Left hindlimb (tissue), 1 donor: ENCODE data around the gene HCAR3.
"Not testable (repeated sequence)": the region's sequence is repeated elsewhere in the genome, so short reads cannot be mapped to it uniquely, and the experiment has no call there.

Source experiments
- DNase-seq: peaks from one replicate; pipeline ENCODE4 v3.0.0-alpha.2; 2018

The HCAR3 gene

GRCh38 chr12:122716658-122717057 lies at the start of gene HCAR3:
Gene HCAR3 (minus strand): TSS chr12:122716811. CDS start chr12:122716737, 74 bp downstream.
- not testable (repeated sequence) for DNase-seq

- no peak for DNase-seq
These were observed 41.0 kb upstream of the HCAR3 start for GRCh38 chr12:122757568-122757967.

DNA sequence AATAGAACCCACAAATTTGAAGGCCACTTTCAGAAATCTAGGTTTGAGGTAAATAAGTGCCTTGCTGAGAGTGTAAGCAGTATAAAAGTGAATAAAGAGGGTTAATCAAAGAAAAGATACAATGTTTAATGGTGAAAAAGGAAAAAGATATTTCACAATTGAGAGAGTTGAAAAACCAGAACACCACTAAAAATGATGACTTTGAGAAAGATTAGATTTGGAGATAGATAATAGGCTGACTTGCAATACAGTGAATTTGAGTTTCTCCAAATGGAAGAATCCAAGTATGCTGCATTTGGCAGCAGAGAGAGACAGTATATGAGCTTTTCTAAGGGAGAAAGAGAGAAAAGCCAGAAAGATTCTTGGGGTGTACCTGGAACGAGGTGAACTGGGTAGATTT lies 38.2 kb upstream of the HCAR3 start:
- no peak for DNase-seq

- no peak for DNase-seq
These were observed 36.7 kb upstream of the HCAR3 start for GRCh38 chr12:122753319-122753650.

DNA sequence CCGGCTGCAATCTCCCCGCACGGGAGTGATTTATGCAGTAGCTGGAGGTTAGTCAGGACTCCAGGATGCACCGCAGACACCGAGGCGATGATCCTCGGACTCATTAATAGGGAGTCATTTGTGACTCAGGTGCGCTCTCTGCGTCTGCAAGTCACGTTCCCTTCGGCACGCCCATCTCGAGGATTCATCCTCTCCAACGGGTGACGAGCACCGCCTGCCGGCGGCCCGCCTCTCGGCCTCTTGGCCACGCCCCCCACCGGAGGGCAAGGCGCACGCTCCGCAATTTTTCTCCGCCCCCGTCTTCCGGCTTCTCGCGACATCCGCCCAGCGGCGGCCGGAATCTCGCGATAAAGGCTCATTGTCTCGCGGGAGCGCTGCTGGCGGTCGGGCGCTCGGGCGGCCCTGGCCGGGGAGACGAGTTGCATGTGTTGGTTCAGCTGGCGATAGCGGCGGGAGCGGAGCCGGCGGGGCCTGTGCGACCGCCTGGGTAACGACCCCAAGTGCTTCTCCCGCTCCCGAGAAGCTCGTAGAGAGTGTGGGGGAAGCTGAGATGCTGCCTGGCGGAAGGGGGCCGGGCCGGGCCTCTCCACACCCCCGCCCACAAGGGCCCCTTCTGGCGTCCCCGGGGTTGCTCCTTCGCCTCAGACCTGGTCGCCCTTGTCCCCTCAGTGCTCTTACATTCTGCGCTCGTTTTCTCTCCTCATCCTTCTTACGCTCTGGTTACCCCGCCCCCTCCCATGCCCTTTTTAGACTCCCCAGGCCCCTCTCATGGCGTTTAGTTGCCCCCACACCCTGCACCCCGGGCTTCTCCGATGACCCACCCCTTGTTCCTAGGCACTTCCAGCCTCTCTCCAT lies 36.1 kb upstream of the HCAR3 start, which contains the start of gene DENR:
DENR (plus strand) TSS at position 361 of the 855 bp plus-strand sequence. CDS start 878 bp downstream, outside the sequence.
- DNase-seq, result peak; percentile 98

DNA sequence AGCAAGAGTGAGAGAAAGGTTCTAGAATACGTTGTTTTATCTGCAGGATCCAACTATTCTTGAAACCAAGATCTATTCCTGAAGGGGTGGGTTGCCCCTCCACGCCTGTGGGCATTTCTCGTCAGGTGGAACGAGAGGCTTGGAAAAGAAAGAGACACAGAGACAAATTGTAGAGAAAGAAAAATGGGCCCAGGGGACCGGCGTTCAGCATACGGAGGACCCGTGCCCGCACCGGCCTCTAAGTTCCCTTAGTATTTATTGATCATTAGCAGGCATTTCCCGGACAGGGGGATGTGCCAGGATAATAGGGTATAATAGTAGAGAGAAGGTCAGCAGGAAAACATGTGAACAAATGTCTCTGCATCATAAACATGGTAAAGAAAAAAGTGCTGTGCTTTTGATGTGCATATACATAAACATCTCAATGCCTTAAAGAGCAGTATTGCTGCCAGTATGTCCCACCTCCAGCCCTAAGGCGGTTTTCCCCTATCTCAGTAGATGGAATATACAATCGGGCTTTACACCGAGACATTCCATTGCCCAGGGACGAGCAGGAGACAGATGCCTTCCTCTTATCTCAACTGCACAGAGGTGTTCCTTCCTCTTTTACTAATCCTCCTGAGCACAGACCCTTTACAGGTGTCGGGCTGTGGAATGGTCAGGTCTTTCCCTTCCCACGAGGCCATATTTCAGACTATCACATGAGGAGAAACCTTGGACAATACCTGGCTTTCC lies 34.3 kb upstream of the HCAR3 start:
- not testable (repeated sequence) for DNase-seq

- no peak for DNase-seq
These were observed 33.1 kb upstream of the HCAR3 start for GRCh38 chr12:122749569-122750332.

DNA sequence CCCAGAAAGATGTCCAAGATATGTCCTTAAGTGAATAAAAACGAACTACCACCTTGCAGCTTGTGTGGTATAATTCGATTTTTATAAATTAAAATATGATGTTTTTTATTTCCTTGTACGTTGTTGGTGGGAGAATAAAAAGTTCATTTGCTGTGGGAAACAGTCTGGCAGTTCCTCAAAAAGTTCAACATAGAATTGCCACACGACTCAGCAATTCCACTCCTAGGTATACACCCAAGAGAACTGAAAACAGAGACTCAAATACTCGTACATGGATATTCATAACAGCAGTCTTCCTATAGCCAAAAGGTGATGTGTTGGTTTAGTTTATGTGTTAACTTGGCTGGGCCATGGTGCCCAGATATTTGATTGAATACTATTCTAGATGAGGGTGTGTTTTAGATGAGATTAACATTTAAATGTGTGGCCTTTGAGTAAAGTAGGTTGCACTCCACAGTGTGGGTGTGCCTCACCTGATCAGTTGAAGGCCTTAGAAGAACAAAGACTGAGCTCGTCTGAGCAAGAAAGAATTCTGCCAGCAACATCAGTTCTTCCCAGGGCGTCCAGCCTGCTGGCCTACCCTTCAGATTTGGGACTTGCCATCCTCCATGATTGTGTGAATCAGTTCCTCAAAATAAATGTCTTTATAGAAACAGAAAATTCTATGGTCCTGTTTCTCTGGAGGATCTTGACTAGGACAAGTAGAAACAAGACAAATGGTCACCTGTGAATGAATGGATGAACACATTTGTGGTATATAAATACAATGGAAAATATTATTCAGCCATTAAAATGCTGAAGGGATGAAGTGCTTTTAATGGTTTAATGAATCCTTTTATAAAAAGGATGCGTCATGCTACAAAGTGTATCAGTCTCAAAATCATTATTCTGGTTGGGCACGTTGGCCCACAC lies 30.9 kb upstream of the HCAR3 start:
- no peak for DNase-seq

DNA sequence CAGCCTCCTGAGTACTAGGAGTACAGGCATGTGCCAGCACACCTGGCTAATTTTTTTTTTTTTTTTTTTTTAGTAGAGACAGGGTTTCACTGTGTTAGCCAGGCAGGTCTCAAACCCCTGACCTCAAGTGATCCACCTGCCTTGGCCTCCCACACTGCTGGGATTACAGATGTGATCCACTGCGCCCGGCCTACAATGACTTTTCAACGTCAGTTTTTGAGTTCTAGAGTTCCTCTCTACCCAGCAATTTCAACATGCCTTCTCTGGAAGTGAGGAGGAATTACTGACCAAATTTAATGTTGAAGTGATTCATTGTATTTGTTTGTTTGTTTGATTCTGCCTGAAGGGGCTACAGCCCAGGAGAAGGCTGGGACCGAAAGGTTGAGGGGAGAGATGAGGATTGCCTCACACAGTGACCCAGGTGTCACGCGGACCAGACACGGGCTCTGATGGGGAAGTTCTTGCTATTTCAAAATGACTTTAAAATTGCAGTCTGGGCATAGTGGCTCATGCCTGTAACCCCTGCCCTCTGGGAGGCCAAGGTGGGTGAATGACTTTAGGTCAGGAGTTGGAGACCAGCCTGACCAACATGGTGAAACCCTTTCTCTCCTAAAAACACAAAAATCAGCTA lies 27.4 kb upstream of the HCAR3 start:
- DNase-seq, result no peak

DNA sequence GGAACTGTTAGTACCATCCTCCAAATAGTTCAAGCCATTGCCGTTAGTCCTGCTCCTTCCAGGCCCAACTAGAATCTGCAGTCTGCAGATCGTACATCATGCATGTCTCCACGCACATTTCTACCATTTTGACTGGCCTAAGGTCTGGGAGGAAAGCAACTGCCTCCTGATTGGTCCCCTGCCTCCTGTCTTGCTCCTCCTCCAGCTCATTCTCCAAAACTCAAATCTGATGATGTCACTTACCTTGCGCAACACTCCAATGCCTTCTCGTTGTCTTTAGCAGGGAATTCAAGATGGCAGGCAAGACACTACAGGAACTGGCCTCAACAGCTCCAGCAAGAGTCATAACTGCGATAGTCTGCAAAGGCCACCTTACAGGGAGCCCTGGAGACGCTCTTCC lies 23.7 kb upstream of the HCAR3 start:
- no peak for DNase-seq

GRCh38 chr12:122738571-122738970 lies 22.0 kb upstream of the HCAR3 start:
- DNase-seq, result no peak

- DNase-seq, result no peak
These were observed 16.0 kb upstream of the HCAR3 start for GRCh38 chr12:122732611-122733010.

- no peak for DNase-seq
These were observed 15.6 kb upstream of the HCAR3 start for GRCh38 chr12:122732170-122732569.

DNA sequence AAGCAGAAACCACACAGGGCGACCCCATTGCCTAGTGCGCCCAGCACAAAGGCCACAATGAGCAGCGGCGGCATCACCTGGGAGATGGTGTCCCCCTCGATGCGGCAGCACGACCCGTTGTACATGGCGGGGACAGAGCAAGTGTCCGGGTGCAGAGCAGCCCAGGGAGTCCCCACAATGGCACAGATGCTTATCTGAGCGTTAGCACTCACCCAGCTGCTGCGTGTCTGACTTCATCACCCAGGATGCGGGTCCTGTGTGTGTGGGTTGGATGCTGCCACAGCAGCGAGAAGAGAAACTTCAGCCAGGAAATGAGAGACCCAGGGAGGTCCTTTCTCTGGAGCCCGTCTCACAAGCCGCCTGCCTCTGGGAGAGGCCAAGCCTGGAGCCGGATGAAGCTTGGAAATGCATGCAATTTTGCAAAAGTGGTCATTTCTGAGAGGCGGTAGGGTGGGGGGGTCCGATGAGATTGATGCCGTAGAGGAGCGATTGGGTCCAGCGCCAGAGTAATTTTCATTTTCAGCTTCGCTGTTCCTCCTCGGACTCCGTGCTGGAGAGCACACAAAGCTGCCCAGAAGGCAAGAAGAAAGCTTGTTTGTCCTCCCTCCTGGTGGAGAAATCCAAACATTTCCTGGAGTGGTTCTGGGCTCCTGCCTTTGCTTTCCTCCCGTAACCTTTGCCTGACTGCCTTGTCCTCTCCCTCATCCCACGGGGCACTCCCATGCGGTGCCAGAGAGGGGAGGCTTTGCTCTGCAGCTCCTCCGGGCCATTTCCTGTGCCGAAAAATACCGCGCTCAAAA lies 13.8 kb upstream of the HCAR3 start, which contains the start of gene HCAR1:
HCAR1 (minus strand) TSS at position 630 of the 800 bp plus-strand sequence; CDS start at position 125, 505 bp downstream.
- DNase-seq, result peak; percentile 29

GRCh38 chr12:122729583-122730214 lies 13.1 kb upstream of the HCAR3 start:
- DNase-seq, result no peak

GRCh38 chr12:122726080-122726558 lies 9.5 kb upstream of the HCAR3 start:
- no peak for DNase-seq

DNA sequence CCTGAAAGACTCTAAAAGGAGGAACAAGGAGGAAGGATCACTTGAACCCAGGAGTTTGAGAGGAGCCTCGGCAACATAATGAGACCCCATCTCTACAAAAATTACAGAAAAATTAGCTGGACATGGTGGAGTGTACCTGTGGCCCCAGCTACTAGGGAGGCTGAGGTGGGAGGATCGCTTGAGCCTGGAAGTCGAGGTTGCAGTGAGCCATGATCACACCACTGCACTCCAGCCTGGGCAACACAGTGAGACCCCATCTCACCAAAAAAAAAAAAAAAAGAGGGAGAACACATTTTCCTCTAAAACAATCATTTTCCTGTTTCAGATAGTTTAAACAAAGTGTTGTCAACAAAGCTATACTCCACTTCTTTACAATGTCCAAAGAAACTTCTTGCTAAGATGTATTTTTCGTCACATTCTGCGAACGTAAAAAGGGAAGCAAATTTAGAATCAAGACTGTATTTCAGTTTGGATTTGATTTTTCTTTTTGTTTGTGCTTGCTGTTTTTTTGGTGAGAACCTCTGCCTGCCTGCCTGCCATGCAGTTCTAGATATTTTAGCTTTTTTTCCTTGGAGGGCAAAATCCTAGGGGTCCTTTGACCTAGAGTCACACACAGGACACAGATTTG lies 9.0 kb upstream of the HCAR3 start:
- no peak for DNase-seq

DNA sequence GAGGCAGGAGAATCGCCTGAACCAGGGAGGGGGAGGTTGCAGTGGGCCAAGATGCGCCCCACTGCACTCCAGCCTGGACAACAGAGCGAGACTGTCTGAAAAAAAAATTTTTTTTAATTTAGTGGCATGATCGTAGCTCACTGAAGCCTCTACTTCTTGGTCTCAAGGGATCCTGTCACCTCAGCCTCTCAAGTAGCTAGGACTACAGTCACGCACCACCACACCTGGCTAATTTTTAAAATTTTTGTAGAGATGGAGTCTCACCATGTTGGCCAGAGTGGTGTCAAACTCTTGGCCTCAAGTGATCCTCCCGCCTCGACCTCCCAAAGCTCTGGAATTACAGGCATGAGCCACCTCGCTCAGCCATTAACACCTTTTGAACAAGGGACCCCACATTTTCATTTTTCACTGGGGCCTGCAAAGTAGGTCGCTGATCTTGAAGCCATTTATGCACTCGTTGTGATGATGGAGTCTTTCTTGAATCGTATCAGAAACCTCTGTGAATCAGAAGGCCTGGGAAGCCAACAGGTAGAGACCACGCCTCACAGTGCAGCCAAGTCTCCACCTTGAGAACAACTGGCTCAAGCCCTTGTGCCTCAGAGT lies 8.1 kb upstream of the HCAR3 start:
- no peak for DNase-seq

DNA sequence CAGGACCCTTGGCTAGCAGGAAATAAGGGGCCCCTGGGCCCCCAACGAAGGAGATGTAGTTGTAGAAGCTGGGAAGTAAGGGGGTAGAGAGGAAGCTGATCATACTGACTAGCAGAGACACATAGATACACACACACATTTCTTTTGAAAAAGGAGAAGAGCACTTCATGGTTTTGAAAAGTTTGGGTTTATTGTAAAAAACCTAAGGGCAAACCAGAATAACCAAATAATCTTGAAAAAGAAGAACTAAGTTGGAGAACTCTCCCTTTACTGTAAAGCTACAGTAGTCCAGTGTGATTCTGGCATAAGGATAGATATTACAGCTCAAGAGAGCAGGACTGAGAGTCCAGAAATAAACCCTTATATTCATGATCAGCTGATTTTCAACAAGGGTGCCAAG lies 5.8 kb upstream of the HCAR3 start:
- DNase-seq, result no peak
